Posterior vena cava (tissue), 2 donors: ENCODE data around the gene EHD2. TPM values are rescaled to one million over a fixed set of nuclear protein-coding genes. Genes with fewer than 3 reads are reported as not detected.
"Not testable (repeated sequence)": the region's sequence is repeated elsewhere in the genome, so short reads cannot be mapped to it uniquely, and the experiment has no call there.

Experiments
- DNase-seq: peaks from one replicate; pipeline ENCODE4 v3.0.0-alpha.2; 2020; ENCODE audit warnings: low spot score
- intact Hi-C, 2 donors: fragments of 100-400 bp; cut with DNase I; formaldehyde crosslinking; loops; one replicate each; pipeline versions ENCODE4 v1.14.1 to v1.14.2; 2022 to 2023
- long read RNA-seq, 2 donors: library from polyadenylated mRNA; unstranded; transcript quantifications; one replicate each; pipeline ENCODE4 v2.0.0, GENCODE V29; 2020 to 2021
- total RNA-seq, 2 donors: library from RNA; stranded (reverse); fragmentation: NEBNext Ultra II Directional; extraction: Animal tissue kit (Norgen Biotek cat#: 25700); gene quantifications; one replicate each; pipeline ENCODE4 v1.2.1, GENCODE V29; 2021
- donor health status: DM: yes; HTN: yes; CAD: no.
- donor health status: DM: yes; HTN: yes; CAD: no.

Gene EHD2, protein sequence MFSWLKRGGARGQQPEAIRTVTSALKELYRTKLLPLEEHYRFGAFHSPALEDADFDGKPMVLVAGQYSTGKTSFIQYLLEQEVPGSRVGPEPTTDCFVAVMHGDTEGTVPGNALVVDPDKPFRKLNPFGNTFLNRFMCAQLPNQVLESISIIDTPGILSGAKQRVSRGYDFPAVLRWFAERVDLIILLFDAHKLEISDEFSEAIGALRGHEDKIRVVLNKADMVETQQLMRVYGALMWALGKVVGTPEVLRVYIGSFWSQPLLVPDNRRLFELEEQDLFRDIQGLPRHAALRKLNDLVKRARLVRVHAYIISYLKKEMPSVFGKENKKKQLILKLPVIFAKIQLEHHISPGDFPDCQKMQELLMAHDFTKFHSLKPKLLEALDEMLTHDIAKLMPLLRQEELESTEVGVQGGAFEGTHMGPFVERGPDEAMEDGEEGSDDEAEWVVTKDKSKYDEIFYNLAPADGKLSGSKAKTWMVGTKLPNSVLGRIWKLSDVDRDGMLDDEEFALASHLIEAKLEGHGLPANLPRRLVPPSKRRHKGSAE
- total RNA-seq: 100 to 1,000 TPM; 217 to 235 TPM
- long read RNA-seq, donor 1, transcript EHD2-201 (6 exons, 3,585 nt): major isoform, 5 of 83 reads
- long read RNA-seq, donor 1, partial matches to known transcripts: 40 of 83 reads
- long read RNA-seq, donor 1, other reads (novel, unspliced or antisense): 38 of 83 reads
- long read RNA-seq, donor 2, partial matches to known transcripts: 7 of 90 reads
- long read RNA-seq, donor 2, other reads (novel, unspliced or antisense): 79 of 90 reads

DNA sequence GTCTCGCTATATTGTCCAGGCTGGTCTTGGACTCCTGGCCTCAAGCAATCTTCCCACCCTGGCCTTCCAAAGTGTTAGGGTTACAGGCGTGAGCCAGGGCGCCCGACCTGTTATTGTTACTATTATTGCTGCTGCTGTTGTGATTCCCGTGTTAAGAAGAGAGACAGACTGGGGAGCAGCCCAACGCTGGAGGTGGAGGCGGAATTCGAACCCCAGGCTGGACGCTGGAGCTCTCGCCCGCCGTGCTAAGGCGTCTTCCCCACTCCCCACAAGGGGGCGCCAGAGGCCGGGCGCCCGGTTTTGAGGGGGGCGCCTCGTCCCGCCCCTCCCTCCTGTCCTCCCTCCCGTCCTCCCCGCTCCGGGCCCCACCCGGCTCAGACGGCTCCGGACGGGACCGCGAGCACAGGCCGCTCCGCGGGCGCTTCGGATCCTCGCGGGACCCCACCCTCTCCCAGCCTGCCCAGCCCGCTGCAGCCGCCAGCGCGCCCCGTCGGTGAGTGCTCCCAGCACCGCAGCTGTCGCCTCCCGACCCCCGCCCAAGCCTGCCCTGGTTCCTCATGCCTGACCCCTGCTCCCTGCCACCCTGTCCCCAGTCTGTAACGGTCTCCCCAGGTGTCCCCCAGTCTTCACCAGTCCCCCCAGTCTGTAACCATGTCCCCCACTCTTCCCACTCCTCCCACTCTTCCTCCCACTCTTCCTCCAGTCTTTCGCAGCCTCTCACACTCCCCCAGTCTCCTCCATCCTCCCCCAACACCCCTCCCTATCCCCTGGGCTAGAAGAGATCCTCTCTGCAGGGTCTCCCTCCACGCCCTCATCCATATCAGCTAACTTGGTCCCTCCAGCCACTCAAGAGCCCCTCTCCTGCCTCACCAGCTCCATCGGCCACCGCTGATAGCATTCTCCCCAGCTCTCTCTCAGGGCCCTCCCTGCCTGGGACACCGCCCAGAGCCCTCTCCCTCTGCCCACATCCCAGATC is at the start of gene EHD2:
TSS of gene EHD2 (plus strand) at position 377 of the 976 bp plus-strand sequence. CDS start 3,191 bp downstream, outside the sequence.
- DNase-seq: peak; percentile 93
- intact Hi-C loops: loop anchor here in 1 of 2 donors (2.0 kb wide), 1 partner anchor 29 kb away; no protein-coding TSS in a partner anchor

DNA sequence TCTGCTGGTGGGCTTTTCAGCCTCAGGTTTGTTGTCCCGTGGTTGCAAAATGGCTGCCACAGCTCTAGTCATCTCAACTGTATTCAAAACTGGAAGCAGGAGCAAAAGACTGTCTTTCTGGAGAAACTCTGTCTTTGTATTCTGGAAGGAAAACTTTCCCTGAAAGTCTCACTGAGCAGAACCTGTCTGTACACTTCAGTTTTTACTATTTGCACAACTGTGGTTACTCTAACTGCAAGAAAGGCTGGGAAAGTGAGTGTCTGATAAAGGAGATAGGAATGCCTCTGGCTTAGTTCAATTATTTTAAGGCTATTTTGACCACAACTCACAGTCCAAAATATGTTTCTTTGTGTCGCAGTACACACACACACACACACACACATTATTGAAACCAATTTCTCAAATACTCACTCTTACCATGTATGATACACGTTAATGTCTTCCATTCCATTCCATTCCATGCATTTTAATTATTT is 49.7 kb upstream of the EHD2 start:
- DNase-seq: no peak
- intact Hi-C loops: loop anchor here in 1 of 2 donors (5.0 kb wide), 1 partner anchor 51 kb away; no protein-coding TSS in a partner anchor

DNA sequence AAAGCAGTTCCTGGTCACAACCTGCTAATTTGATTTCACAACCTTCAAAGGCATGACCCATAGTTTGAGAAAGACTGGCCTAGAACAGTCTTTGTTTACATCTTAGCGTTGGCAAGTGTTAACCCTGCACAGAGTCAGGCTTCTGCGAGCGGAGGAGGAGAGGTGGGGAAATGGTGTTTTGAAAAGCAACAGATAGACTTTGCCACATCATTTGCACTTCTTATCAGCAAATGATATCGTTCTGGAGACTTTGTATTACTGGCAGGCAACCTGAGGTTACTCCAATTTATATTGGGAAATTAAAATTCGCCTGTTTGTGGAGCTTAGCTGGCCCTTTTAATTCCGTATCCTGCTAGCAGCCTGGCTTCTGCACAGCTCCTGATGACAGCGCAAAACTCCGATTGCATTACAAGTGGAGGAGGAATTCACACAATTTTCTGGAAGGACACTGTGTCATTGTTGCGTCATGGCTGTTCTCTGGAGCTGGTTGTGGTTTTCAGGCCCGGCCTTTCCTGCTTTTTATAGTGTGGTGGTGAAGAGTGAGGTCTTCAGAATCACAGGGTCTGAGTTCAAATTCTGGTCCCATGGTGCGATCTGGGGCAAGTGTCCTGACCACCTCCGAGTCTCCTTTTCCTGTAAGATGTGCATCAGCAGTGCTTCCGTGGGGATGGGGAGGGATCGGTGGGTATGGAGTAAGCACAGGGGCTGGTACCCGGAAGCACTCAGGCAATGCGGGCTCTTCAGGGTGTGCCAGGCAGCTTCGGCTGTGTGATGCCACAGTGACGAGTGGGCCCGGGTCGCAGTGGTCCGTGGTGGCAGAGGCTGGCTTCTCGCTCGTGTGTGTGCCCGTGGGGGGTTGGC is 49.1 kb upstream of the EHD2 start:
- intact Hi-C loops: loop anchor here in 1 of 2 donors (5.0 kb wide), 1 partner anchor 52 kb away; no protein-coding TSS in a partner anchor
- peak; percentile 88 for DNase-seq

DNA sequence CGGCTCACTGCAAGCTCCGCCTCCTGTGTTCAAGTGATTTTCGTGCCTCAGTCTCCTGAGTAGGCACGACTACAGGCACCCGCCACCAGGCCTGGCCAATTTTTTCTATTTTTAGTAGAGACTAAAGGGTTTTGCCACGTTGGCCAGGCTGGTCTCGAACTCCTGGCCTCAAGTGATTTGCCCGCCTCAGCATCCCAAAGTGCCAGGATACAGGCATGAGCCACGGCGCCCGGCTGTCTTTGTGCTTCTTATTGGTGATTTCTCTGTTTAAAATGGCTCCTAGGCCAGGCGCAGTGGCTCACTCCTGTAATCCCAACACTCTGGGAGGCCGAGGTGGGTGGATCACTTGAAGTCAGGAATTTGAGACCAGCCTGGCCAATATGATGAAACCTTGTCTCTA is 44.7 kb upstream of the EHD2 start:
- intact Hi-C loops: loop anchor here in 1 of 2 donors (5.0 kb wide), 1 partner anchor 56 kb away; no protein-coding TSS in a partner anchor
- DNase-seq: not testable (repeated sequence)

DNA sequence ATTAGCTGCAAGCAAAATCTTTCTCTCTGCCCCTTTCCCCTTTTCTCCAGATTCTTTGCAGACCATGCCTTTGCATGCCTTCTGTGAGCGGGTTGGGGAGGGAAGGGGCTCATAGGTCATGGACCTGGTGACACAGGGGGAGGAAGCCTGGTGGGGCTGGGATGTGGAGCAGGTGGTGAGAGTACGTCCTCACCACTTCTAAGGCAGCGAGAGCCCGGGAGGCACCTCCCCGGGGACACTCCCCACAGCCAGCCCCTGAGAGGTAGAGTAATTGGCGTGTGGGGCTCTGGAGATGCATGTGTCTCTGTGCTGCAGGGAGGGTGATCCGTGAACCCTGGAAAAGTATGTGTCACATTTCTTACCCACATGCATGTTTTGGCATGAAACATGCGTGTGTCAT is 42.5 kb upstream of the EHD2 start:
- intact Hi-C loops: no loop called here

DNA sequence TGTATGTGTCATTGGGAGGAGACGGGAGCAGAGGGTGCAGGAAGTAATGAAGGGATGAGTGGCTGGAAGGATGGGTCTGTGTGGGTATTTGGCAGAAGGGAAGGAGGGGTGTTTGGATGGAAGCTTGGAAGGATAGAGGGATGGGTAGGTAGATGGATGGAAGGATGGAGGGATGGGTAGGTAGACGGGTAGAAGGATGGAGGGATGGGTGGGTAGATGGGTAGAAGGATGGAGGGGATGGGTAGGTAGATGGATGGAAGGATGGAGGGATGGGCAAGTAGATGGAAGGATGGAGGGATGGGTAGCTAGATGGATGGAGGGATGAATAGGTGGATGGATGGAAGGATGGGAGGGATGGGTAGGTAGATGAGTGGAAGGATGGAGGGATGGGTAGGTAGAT is 41.7 kb upstream of the EHD2 start:
- intact Hi-C loops: no loop called here

More for the DNA sequence above, 42.5 kb upstream of the EHD2 start:
- DNase-seq: no peak

DNA sequence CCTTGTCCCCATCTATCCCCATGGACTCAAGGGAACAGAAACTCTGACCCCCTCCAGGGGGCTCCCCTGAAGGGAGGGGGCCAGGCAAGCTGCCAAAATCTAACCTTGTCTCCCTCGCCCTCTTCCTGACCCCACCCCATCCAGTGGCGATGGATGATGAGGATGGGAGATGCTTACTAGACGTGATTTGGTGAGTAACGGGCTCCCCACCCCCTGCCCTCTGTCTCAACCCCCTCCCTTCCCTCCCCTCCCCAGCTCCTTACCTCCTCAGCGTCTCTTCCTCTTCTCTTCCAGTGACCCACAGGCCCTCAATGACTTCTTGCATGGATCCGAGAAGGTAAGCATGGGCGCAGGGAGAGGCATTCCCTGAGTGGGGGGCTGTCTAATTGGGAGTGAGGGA is 39.8 kb upstream of the EHD2 start:
- DNase-seq: peak; percentile 51
- intact Hi-C loops: no loop called here

More for the DNA sequence above, 41.7 kb upstream of the EHD2 start:
- no peak for DNase-seq

DNA sequence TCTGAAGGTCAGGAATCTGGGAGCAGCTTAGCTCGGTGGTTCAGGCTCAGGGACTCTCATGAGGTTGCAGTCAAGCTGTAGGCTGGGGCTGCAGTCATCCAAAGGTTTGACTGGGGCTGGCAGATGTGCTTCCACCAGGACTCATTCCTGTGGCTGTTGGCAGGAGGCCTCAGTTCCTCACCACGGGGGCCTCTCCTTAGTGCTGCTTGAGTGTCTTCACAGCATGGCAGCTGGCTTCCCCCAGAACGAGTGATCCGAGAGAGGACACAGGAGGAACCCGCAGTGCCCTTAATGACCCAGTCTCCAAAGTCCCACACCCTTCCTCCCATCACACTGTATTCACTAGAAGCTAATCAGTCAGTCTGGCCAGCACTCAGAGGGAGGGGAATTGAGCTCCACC is 38.7 kb upstream of the EHD2 start:
- intact Hi-C loops: no loop called here
- no peak for DNase-seq

DNA sequence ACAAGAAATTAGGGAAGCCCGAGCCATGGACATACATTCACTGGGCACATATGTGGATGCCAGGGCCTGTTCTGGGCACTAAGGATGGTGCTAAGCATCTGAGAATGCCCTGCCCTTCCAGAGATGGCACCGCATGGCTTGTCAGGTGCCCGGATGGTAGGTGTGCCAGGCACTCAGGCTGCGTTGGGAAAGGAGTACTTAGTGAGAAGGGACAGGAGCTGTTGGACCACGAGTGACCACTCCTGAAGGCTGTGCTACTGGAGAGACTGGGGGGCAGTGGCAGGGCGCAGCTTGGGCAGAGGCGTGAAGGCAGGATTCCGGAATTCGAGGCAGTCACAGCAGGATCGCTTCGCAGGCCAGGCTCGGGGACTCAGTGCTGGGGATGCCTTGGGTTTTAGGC is 38.0 kb upstream of the EHD2 start:
- intact Hi-C loops: no loop called here
- no peak for DNase-seq

DNA sequence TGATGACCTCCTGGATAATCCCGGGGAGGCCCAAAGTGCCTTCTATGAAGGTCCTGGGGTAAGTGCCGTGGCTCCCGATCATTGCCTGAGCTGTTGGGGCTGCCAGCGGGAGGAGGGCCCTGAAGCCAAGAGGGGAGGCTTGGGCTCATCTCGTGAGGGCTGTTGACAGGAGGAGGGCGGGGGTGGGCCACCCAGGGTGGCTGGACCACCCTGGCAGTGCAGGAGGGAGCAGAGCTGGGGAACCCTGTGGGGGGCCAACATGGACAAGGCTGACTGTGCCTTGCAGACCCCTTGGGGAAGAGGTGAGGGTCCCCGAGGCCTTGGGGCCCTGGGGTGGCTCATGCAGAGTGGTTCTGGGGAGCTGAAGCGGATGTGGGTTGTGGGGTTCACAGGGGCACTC is 37.4 kb upstream of the EHD2 start:
- no peak for DNase-seq
- intact Hi-C loops: no loop called here

DNA sequence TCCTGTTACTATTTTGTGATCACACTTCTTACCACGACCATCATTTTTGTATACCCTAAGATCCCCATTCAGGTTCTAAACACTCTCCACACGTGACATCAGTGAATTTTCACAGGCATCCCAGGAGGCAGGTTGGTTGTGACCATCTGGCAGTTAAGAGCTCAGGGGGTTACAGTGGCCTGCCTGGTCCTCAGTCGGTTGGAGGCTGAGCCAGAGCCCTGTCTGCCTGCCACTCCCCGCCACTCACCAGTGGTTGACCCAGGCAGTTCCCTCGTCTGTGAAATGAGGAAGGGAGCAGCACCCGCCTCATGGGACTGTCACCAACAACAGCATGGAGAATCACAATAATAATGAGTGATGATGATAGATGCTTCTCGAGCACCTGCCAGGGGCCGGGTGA is 36.4 kb upstream of the EHD2 start:
- no peak for DNase-seq
- intact Hi-C loops: no loop called here

DNA sequence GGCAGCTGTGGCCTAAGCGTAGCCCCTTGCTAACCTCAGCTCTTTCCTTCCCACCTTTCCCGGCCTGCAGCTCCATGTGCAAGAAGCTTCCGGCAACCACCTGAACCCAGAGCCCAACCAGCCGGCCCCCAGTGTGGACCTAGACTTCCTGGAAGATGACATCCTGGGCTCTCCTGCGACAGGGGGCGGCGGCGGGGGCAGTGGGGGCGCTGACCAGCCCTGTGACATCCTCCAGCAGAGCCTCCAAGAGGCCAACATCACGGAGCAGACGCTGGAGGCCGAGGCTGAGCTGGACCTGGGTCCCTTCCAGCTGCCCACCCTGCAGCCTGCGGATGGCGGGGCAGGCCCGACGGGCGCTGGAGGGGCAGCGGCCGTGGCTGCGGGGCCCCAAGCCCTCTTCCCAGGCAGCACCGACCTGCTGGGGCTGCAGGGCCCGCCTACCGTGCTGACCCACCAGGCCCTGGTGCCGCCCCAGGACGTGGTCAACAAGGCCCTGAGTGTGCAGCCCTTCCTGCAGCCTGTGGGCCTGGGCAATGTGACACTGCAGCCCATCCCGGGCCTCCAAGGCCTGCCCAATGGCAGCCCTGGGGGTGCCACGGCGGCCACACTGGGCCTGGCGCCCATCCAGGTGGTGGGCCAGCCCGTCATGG is 33.8 kb upstream of the EHD2 start:
- intact Hi-C loops: no loop called here
- no peak for DNase-seq

DNA sequence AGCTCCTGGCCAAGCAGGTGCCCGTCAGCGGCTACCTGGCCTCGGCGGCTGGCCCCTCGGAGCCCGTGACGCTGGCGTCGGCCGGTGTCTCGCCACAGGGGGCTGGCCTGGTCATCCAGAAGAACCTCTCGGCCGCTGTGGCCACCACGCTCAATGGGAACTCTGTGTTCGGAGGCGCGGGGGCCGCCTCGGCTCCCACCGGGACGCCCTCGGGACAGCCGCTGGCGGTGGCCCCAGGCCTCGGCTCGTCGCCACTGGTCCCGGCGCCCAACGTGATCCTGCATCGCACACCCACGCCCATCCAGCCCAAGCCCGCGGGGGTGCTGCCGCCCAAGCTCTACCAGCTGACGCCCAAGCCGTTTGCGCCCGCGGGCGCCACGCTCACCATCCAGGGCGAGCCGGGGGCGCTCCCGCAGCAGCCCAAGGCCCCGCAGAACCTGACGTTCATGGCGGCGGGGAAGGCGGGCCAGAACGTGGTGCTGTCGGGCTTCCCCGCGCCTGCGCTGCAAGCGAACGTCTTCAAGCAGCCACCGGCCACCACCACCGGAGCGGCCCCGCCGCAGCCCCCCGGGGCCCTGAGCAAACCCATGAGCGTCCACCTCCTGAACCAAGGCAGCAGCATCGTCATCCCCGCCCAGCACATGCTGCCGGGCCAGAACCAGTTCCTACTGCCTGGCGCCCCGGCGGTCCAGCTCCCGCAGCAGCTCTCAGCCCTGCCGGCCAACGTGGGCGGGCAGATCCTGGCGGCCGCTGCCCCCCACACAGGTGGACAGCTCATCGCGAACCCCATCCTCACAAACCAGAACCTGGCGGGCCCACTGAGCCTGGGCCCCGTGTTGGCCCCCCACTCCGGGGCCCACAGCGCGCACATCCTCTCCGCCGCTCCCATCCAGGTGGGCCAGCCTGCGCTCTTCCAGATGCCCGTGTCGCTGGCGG is 33.0 kb upstream of the EHD2 start:
- intact Hi-C loops: no loop called here
- no peak for DNase-seq

DNA sequence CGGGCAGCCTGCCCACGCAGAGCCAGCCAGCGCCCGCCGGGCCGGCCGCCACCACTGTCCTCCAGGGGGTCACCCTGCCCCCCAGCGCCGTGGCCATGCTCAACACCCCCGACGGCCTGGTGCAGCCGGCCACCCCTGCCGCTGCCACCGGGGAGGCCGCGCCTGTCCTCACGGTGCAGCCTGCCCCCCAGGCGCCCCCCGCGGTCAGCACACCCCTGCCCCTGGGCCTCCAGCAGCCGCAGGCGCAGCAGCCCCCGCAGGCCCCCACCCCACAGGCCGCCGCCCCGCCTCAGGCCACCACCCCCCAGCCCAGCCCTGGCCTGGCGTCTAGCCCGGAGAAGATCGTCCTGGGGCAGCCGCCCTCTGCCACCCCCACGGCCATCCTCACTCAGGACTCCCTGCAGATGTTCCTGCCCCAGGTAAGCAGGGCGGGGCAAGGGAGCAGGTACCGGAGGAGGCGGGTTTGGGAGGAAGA is 32.3 kb upstream of the EHD2 start:
- intact Hi-C loops: no loop called here

DNA sequence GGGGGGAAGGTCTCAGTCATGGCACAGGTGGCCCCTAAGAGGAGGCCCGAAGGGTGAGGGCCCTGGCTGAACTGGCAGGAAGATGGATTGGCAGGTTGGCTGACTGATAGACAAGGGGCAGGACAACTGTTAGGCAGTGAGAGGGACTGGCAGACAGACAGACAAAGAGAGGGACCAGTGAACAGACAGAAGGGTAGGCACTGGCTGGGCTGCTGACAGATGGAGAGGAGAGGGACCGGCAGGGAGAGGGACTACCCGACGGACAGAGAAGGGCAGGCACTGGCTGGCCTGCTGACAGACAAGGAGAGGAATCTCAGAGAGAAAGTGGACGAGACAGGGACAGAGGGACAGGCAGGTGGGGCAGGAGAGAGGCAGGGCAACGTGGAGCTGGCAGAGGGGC is 31.8 kb upstream of the EHD2 start:
- DNase-seq: no peak
- intact Hi-C loops: no loop called here

More for the DNA sequence above, 32.3 kb upstream of the EHD2 start:
- DNase-seq: no peak

DNA sequence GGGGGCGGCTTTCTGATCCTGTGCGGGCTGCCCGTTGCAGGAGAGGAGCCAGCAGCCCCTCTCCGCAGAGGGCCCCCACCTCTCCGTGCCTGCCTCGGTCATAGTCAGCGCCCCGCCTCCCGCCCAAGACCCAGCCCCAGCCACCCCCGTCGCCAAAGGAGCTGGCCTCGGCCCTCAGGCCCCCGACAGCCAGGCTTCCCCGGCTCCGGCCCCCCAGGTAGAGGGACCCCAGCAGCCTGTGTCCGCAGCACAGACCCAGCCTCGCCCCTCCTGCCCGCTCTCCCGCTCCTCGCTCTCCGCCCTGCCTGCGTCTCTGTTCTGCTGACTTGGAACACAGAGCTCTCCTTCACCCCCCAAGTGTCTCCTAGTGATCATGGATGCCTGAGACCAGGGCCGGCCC is 31.3 kb upstream of the EHD2 start:
- intact Hi-C loops: no loop called here
- no peak for DNase-seq
